NCI-H226 (cell line): ENCODE results near the gene PRDM16.

Source experiments
- DNase-seq: peaks from one replicate; pipeline ENCODE4 v3.0.0-alpha.2; 2015

The PRDM16 gene

GRCh38 chr1:3315399-3316339 lies 246.7 kb downstream of the PRDM16 start:
- DNase-seq: no peak

- no peak for DNase-seq
These were observed 247.4 kb downstream of the PRDM16 start for GRCh38 chr1:3316340-3316943.

- DNase-seq: no peak
These were observed 248.5 kb downstream of the PRDM16 start for GRCh38 chr1:3317456-3317855.

GRCh38 chr1:3318329-3318728 lies 249.3 kb downstream of the PRDM16 start:
- DNase-seq: no peak

- peak; percentile 73 for DNase-seq
These were observed 250.9 kb downstream of the PRDM16 start for GRCh38 chr1:3319874-3320245.

- DNase-seq: peak; percentile 10
These were observed 251.5 kb downstream of the PRDM16 start for GRCh38 chr1:3320246-3321152.

- no peak for DNase-seq
These were observed 252.8 kb downstream of the PRDM16 start for GRCh38 chr1:3321559-3322449.

GRCh38 chr1:3322450-3323020 lies 253.5 kb downstream of the PRDM16 start:
- DNase-seq: no peak

- DNase-seq: no peak
These were observed 254.2 kb downstream of the PRDM16 start for GRCh38 chr1:3323021-3323795.

GRCh38 chr1:3323796-3324703 lies 255.0 kb downstream of the PRDM16 start:
- DNase-seq: no peak

- DNase-seq: no peak
These were observed 255.9 kb downstream of the PRDM16 start for GRCh38 chr1:3324704-3325535.

- DNase-seq: no peak
These were observed 257.7 kb downstream of the PRDM16 start for GRCh38 chr1:3326516-3327388.

GRCh38 chr1:3327389-3327702 lies 258.3 kb downstream of the PRDM16 start:
- no peak for DNase-seq

- DNase-seq: no peak
These were observed 259.1 kb downstream of the PRDM16 start for GRCh38 chr1:3327936-3328590.

GRCh38 chr1:3329640-3330281 lies 260.8 kb downstream of the PRDM16 start:
- DNase-seq: no peak

GRCh38 chr1:3330771-3331245 lies 261.8 kb downstream of the PRDM16 start:
- no peak for DNase-seq

- no peak for DNase-seq
These were observed 262.6 kb downstream of the PRDM16 start for GRCh38 chr1:3331564-3331963.
